Transverse colon (tissue), 4 donors: ENCODE results near the gene ZNF778. TPM values are rescaled to one million over a fixed set of nuclear protein-coding genes. Genes with fewer than 3 reads are reported as not detected.
A peak's percentile ranks its signal among the peaks of the same experiment; 100 is the strongest.

Experiments
- DNase-seq: peaks from one replicate; pipeline ENCODE4 v3.0.0-alpha.2; 2019
- H3K27ac ChIP-seq, 4 donors: fragments of 200-600 bp; sonication (generic); 2 replicates each; pipeline ENCODE4 v1.5.1; 2016 to 2018; ENCODE audit warnings: inconsistent platforms in 4 of 4
- H3K27me3 ChIP-seq: fragments of 200-600 bp; sonication (generic); 2 replicates; pipeline ENCODE4 v1.5.1; 2017; ENCODE audit warnings: inconsistent platforms
- H3K36me3 ChIP-seq, 4 donors: fragments of 200-600 bp; sonication (generic); 2 replicates each; pipeline ENCODE4 v1.5.1; 2017 to 2019; ENCODE audit warnings: inconsistent platforms in 4 of 4
- H3K4me1 ChIP-seq, 4 donors: fragments of 200-600 bp; sonication (generic); 2 replicates each; pipeline ENCODE4 v1.5.1; 2017 to 2020; ENCODE audit warnings: inconsistent platforms in 4 of 4
- H3K4me3 ChIP-seq, 4 donors: fragments of 200-600 bp; sonication (generic); 1 replicate in 1 of 4; 2 replicates in 3 of 4; pipeline versions ENCODE4 v1.5.1 to v1.6.1; 2017 to 2019; ENCODE audit warnings: inconsistent platforms in 4 of 4
- H3K9me3 ChIP-seq, 2 donors: fragments of 200-600 bp; sonication (generic); 2 replicates each; pipeline ENCODE4 v1.5.1; 2017 to 2019; ENCODE audit warnings: inconsistent platforms in 2 of 2
- EP300 ChIP-seq: sonication (generic); formaldehyde crosslinking; IDR thresholded peaks from one replicate; pipeline ENCODE4 v1.6.1; 2017; ENCODE audit warnings: antibody characterized with exemption, low read depth
- POLR2A ChIP-seq: fragments of 450-650 bp; IDR thresholded peaks from one replicate; pipeline ENCODE4 v1.6.1; 2016; ENCODE audit warnings: antibody characterized with exemption, mild to moderate bottlenecking, moderate library complexity
- POLR2AphosphoS5 ChIP-seq, 3 donors: sonication (generic); formaldehyde crosslinking; IDR thresholded peaks; one replicate each; pipeline ENCODE4 v1.6.1; 2016; ENCODE audit warnings: antibody characterized with exemption in 3 of 3
- WGBS, 2 donors: methylation state at CpG; one replicate each; pipeline ENCODE4 v1.1.5; 2018; ENCODE audit warnings: low coverage in 1 of 2; 5-methylcytosine and 5-hydroxymethylcytosine counted together
- in situ Hi-C, 4 donors: fragments of 200-750 bp; cut with MboI; loops; one replicate each; pipeline versions ENCODE4 v1.15.0 to v1.15.1; 2017; ENCODE audit warnings: low sequenced_read_pairs in 3 of 4, low pct_ligation_motif_present in 1 of 4, low pct_unique_long_range_greater_than_20kb in 1 of 4
- intact Hi-C: fragments of 100-400 bp; cut with DNase I; formaldehyde crosslinking; loops from one replicate; pipeline ENCODE4 v1.15.1; 2023; ENCODE audit warnings: low total_unique reads
- total RNA-seq, 4 donors: library from RNA; depleted of rRNA; stranded (reverse); fragments of >200 nt; gene quantifications; one replicate each; pipeline ENCODE4 v1.1.0, GENCODE V29; 2016
- TF ChIP-seq, protein P1 (sequence below), 5 experiments: fragments of 200-600 bp in 3 of 5; fragments of 450-650 bp in 2 of 5; sonication (generic) in 3 of 5; IDR thresholded peaks; 1 replicate in 2 of 5; 2 replicates in 3 of 5; pipeline ENCODE4 v1.5.1; 2016 to 2017; ENCODE audit warnings: antibody characterized with exemption in 5 of 5, inconsistent platforms in 3 of 5, mild to moderate bottlenecking in 2 of 5, moderate library complexity in 1 of 5

The ZNF778 gene
- total RNA-seq, 4 donors from 2014 or later: 9.3 to 89.0 (median 13.4) TPM

DNA sequence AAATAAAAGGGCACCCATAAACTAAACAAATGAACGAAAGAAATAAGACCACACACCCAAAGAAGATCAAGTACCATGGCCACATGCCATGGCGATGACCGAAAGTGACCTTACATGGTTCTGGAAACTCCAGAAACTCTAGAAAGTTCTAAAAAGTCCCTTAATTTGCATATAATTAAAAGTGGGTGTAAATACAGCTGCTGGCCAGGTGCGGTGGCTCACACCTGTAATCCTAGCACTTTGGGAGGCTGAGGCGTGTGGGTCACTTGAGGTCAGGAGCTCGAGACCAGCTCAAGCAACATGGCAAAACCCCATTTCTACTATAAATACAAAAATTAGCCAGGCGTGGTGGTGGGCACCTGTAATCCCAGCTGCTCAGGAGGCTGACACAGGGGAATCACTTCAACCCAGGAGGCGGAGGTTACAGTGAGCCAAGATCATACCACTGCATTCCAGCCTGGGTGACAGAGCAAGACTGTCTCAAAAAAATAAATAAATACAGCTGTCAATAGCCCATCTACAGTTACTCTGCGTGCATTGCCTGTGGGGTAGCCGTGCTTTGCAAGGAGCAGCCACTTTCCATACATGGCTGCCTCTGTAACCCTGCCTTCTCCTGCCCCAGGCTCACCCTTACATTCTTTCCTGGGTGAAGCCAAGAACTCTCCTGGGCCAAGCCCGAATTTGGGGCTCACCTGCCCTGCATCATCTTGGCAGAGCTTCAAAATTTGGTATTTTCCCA, 7.2 kb upstream of the ZNF778 start:
- DNase-seq: no peak
- TF ChIP-seq, protein P1, sequence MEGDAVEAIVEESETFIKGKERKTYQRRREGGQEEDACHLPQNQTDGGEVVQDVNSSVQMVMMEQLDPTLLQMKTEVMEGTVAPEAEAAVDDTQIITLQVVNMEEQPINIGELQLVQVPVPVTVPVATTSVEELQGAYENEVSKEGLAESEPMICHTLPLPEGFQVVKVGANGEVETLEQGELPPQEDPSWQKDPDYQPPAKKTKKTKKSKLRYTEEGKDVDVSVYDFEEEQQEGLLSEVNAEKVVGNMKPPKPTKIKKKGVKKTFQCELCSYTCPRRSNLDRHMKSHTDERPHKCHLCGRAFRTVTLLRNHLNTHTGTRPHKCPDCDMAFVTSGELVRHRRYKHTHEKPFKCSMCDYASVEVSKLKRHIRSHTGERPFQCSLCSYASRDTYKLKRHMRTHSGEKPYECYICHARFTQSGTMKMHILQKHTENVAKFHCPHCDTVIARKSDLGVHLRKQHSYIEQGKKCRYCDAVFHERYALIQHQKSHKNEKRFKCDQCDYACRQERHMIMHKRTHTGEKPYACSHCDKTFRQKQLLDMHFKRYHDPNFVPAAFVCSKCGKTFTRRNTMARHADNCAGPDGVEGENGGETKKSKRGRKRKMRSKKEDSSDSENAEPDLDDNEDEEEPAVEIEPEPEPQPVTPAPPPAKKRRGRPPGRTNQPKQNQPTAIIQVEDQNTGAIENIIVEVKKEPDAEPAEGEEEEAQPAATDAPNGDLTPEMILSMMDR (IDR thresholded peaks at IDR 0.05): no peak
- TF ChIP-seq EP300 (no peak), POLR2A (no peak)
- in situ Hi-C loops: loop anchor here in 3 of 4 donors (25.0 kb wide), 3 partner anchors 273 to 473 kb away; partner anchors contain the start of genes APRT (in 1 of the 3) and CDT1 (in 1 of the 3)
- no peaks in the 10 kb centered on the region for H3K9me3 ChIP-seq
- intact Hi-C loops: no loop called here
- H3K4me1 ChIP-seq: peaks cover 0 to 7% (median 2%) of the 10 kb centered on the region in 4 donors
- H3K4me3 ChIP-seq: no peak overlapping the region
- H3K36me3 ChIP-seq: no peaks in the 10 kb centered on the region
- peak overlapping the region in 1 of 4 donors; percentile 26 for H3K27ac ChIP-seq
- 61 to 72% methylated on average over 5 to 11 of the region's 11 CpGs for WGBS, 2 donors
- peaks cover 15% of the 10 kb centered on the region for H3K27me3 ChIP-seq

DNA sequence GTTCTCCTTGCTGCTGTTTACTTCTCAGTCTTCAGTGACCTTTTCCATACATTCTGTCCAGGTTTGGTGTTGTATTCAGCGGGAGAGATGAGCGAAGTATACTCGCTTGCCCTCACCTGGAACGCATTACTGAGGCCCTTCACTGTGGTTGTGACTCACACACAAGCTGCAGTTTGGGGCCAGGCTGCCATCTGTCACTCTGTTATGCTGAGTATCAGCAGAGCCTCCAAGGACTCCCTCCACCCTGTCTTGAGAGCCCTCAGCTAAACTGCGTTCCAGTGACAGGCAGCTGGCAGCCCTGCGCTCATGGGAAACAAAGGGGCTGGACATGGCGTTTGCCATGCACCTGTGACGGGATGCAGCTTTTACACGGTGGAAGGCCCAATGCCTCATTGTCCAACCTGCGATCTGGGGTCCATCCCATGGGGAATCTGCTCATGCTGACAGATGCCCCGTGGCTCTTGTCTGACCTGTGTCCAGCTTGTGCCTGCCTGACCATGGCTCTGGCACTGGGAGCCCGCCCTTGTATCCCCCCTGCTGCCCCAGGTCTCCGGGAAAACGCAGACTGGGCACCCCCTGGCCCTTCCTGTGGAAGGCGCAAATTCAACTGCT, 6.5 kb upstream of the ZNF778 start:
- intact Hi-C loops (loop anchor here (1.0 kb wide), 1 partner anchor 19 kb away; no protein-coding TSS in a partner anchor), in situ Hi-C loops (loop anchor here in 3 of 4 donors (25.0 kb wide), 3 partner anchors 274 to 474 kb away; partner anchors contain the start of genes APRT (in 1 of the 3) and CDT1 (in 1 of the 3))
- no peaks in the 10 kb centered on the region for H3K36me3 ChIP-seq
- TF ChIP-seq EP300 (no peak), POLR2AphosphoS5 (IDR thresholded peaks at IDR 0.05) (no peak), POLR2A (no peak)
- TF ChIP-seq, protein P1 (IDR thresholded peaks at IDR 0.05): no peak
- H3K9me3 ChIP-seq: no peaks in the 10 kb centered on the region
- peaks cover 10% of the 10 kb centered on the region for H3K27me3 ChIP-seq
- peaks cover 2 to 12% (median 5%) of the 10 kb centered on the region in 4 donors for H3K4me1 ChIP-seq
- no peak for DNase-seq
- no peak overlapping the region for H3K4me3 ChIP-seq
- H3K27ac ChIP-seq: peak overlapping the region in 1 of 4 donors; percentile 26
- 65 to 73% methylated on average over 3 to 15 of the region's 15 CpGs for WGBS, 2 donors

DNA sequence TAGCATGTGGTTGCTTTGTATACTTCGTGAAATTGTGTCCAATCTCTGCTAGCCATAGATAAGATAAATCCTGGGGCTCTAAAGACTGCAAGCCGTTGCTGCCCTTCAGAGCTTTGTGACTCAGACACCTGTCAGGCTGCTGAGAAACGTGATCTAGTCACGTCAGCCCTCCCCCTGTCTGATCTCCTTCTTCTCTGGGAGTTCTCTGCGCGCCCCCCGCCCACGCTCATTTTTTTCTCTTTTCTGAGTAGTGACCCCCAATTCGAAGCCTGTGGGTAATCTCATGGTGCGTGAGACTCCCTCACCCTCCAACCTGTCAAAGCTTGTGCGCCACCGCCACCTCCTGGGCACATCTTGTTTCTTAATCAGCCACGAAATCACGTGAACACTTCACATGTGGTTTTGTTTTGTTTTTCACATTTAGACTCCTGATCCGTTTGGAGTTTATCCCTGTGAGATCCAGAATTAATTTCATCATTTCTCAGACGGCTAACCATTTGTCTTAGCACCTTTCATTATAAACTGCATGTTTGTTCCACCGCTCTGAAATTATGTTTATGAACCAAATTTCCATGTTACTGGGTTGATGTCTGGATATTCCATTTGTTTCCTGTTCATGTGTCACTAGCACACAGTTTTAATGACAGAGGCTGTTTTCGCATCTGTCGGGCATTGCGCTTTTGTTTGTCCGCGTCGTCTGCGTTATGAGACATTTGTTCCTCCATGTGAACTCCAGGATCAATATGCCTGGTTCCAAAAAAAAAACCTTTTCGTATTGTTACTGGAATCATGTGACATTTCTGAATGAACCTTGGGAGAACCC, 977 bp upstream of the ZNF778 start:
- DNase-seq: peak; percentile 85
- Histone ChIP-seq H3K27ac (peak overlapping the region; percentile 95 to 98 (median 97)), H3K27me3 (no peaks in the 10 kb centered on the region), H3K4me1 (peaks cover 11 to 34% (median 23%) of the 10 kb centered on the region in 4 donors), H3K36me3 (no peaks in the 10 kb centered on the region), H3K9me3 (no peaks in the 10 kb centered on the region), H3K4me3 (peak overlapping the region; percentile 42 to 90 (median 76))
- TF ChIP-seq, protein P1 (IDR thresholded peaks at IDR 0.05): peak; percentile 60 to 87 (median 67)
- TF ChIP-seq EP300 (no peak), POLR2AphosphoS5 (IDR thresholded peaks at IDR 0.05) (peak in 1 of 3 donors; percentile 36), POLR2A (no peak)
- in situ Hi-C loops: loop anchor here in 3 of 4 donors (25.0 kb wide), 3 partner anchors 279 to 479 kb away; partner anchors contain the start of genes APRT (in 1 of the 3) and CDT1 (in 1 of the 3)
- intact Hi-C loops: loop anchor here (5.0 kb wide), 1 partner anchor 274 kb away; no protein-coding TSS in a partner anchor
- 1 to 2% methylated on average over 22 to 25 of the region's 25 CpGs for WGBS, 2 donors
